RWPE2 (cell line): Measurements from ENCODE around the gene FAM89A.
"Not testable (repeated sequence)": the region's sequence is repeated elsewhere in the genome, so short reads cannot be mapped to it uniquely, and the experiment has no call there.

Experiments used
- ATAC-seq: fragments of 200-7000 bp; cut with Tn5 transposase; 3 replicates; pipeline ENCODE4 v1.9.1; 2021; ENCODE audit warnings: low read depth
- DNase-seq: peaks from one replicate; pipeline ENCODE4 v3.0.0-alpha.2; 2020; ENCODE audit warnings: low spot score
- H3K27ac ChIP-seq: fragments of 450-650 bp; 2 replicates; pipeline ENCODE4 v1.5.1; 2017; ENCODE audit warnings: mild to moderate bottlenecking; ENCODE audit not compliant: poor library complexity, severe bottlenecking
- H3K27me3 ChIP-seq: fragments of 250-450 bp; sonication (Bioruptor Pico); 2 replicates; pipeline ENCODE4 v1.5.1; 2021; ENCODE audit warnings: mild to moderate bottlenecking, moderate library complexity; ENCODE audit not compliant: insufficient read depth, poor library complexity, severe bottlenecking
- H3K36me3 ChIP-seq: fragments of 250-450 bp; sonication (Bioruptor Pico); 2 replicates; pipeline ENCODE4 v1.5.1; 2020; ENCODE audit warnings: low read depth, mild to moderate bottlenecking, moderate library complexity
- H3K4me1 ChIP-seq: fragments of 250-450 bp; sonication (Bioruptor Pico); 2 replicates; pipeline ENCODE4 v1.5.1; 2021; ENCODE audit warnings: mild to moderate bottlenecking, moderate library complexity; ENCODE audit not compliant: insufficient read depth, poor library complexity, severe bottlenecking
- H3K4me3 ChIP-seq: fragments of 250-450 bp; sonication (Bioruptor Pico); 2 replicates; pipeline ENCODE4 v1.5.1; 2021; ENCODE audit warnings: mild to moderate bottlenecking, moderate library complexity; ENCODE audit not compliant: severe bottlenecking
- H3K9me3 ChIP-seq: fragments of 250-450 bp; sonication (Bioruptor Pico); 2 replicates; pipeline ENCODE4 v1.5.1; 2021; ENCODE audit warnings: mild to moderate bottlenecking, moderate library complexity; ENCODE audit not compliant: severe bottlenecking
- CTCF ChIP-seq: fragments of 450-650 bp; IDR thresholded peaks from one replicate; pipeline ENCODE4 v1.5.1; 2017; ENCODE audit warnings: mild to moderate bottlenecking, moderate library complexity; ENCODE audit not compliant: poor library complexity, severe bottlenecking

FAM89A gene

GRCh38 chr1:231058416-231059109 is 18.5 kb upstream of the FAM89A start:
- no peak for DNase-seq
- H3K27ac ChIP-seq: no peak overlapping the region
- no peak for TF ChIP-seq CTCF

GRCh38 chr1:231057410-231057809 is 17.4 kb upstream of the FAM89A start:
- Histone ChIP-seq H3K27ac (no peak overlapping the region), H3K4me3 (no peak overlapping the region), H3K36me3 (no peaks in the 10 kb centered on the region), H3K9me3 (no peaks in the 10 kb centered on the region), H3K4me1 (peaks cover 6% of the 10 kb centered on the region), H3K27me3 (no peaks in the 10 kb centered on the region)
- DNase-seq (no peak), ATAC-seq (no peak)
- no peak for TF ChIP-seq CTCF

More at GRCh38 chr1:231058416-231059109, 18.5 kb upstream of the FAM89A start:
- no peak for ATAC-seq
- H3K36me3 ChIP-seq: no peaks in the 10 kb centered on the region
- peaks cover 6% of the 10 kb centered on the region for H3K4me1 ChIP-seq
- no peak overlapping the region for H3K4me3 ChIP-seq
- no peaks in the 10 kb centered on the region for H3K27me3 ChIP-seq
- H3K9me3 ChIP-seq: no peaks in the 10 kb centered on the region

GRCh38 chr1:231055271-231055670 is 15.2 kb upstream of the FAM89A start:
- Histone ChIP-seq H3K36me3 (no peaks in the 10 kb centered on the region), H3K27ac (no peak overlapping the region), H3K27me3 (no peaks in the 10 kb centered on the region), H3K4me3 (no peak overlapping the region), H3K9me3 (no peaks in the 10 kb centered on the region), H3K4me1 (peaks cover 6% of the 10 kb centered on the region)
- ATAC-seq: no peak
- DNase-seq: no peak
- no peak for TF ChIP-seq CTCF

- ATAC-seq (no peak), DNase-seq (no peak)
- Histone ChIP-seq H3K9me3 (no peaks in the 10 kb centered on the region), H3K4me1 (no peaks in the 10 kb centered on the region), H3K4me3 (no peak overlapping the region), H3K27me3 (no peaks in the 10 kb centered on the region), H3K36me3 (no peaks in the 10 kb centered on the region), H3K27ac (no peak overlapping the region)
- no peak for TF ChIP-seq CTCF
These were observed 13.6 kb upstream of the FAM89A start for GRCh38 chr1:231053493-231054162.

- Histone ChIP-seq H3K4me1 (no peaks in the 10 kb centered on the region), H3K9me3 (no peaks in the 10 kb centered on the region), H3K27me3 (no peaks in the 10 kb centered on the region), H3K4me3 (no peak overlapping the region), H3K27ac (no peak overlapping the region), H3K36me3 (no peaks in the 10 kb centered on the region)
- ATAC-seq (no peak), DNase-seq (no peak)
- no peak for TF ChIP-seq CTCF
These were observed 12.7 kb upstream of the FAM89A start for GRCh38 chr1:231052777-231053176.

- not testable (repeated sequence) for H3K9me3 ChIP-seq, H3K4me3 ChIP-seq, DNase-seq, H3K27ac ChIP-seq, H3K36me3 ChIP-seq, ATAC-seq, H3K4me1 ChIP-seq, H3K27me3 ChIP-seq
These were observed 10.9 kb upstream of the FAM89A start for GRCh38 chr1:231050932-231051331.
